Measurements from ENCODE around the gene GJA1. TPM values are rescaled to one million over a fixed set of nuclear protein-coding genes. Genes with fewer than 3 reads are reported as not detected.

Gene GJA1

DNA sequence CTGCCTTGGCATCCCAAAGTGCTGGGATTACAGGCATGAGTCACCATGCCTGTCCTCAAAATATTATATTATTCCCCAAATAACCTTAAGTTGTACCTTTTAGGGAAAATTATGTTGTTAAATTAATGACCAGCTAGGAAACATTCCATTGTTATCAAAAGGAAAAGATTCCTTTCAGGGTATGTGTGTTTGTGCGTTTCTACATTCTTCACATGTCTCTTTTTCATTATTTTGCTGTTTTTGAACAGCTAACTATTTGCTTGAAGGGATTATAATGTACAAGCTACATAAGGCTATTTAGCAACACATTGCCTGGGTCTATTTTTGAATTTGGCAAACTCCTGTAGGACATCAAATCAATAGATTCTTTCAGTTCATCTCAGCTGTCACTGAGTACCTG is 57.1 kb downstream of the GJA1 start:
- no peak overlapping the region for H3K18ac ChIP-seq (ENCODE audit: low read depth in 1 of 2, low read length in 2 of 2)
- H3K4me3 ChIP-seq (ENCODE audit: insufficient read depth in 1 of 2, low read depth in 1 of 2, low read length in 2 of 2) = no peak overlapping the region
- no peak overlapping the region for H3K4me2 ChIP-seq (ENCODE audit: low read length, poor library complexity, severe bottlenecking)
- H2AFZ ChIP-seq (ENCODE audit: low read depth, low read length) = no peak overlapping the region
- WGBS = no CpG with 5 or more reads among the region's 1 CpG
- H2BK120ac ChIP-seq (ENCODE audit: low read depth, low read length) = no peak overlapping the region
- H4K91ac ChIP-seq (ENCODE audit: low read length) = no peak overlapping the region
- H3K27ac ChIP-seq (ENCODE audit: low read length, poor library complexity, severe bottlenecking) = no peak overlapping the region
- no peaks in the 10 kb centered on the region for H3K4me1 ChIP-seq (ENCODE audit: control insufficient read depth, insufficient read depth, low read depth, low read length)
- no peak overlapping the region for H4K8ac ChIP-seq (ENCODE audit: low read length)
- no peak overlapping the region for H2BK5ac ChIP-seq (ENCODE audit: low read depth, low read length, poor library complexity, severe bottlenecking)
- H2AK5ac ChIP-seq (ENCODE audit: low read length, severe bottlenecking) = no peak overlapping the region
- no peak overlapping the region for H3K9ac ChIP-seq (ENCODE audit: low read length)
- H3K14ac ChIP-seq (ENCODE audit: low read length in 2 of 2) = no peak overlapping the region
- H3K4ac ChIP-seq (ENCODE audit: low read depth in 1 of 2, low read length in 2 of 2) = no peak overlapping the region
- H3K9me3 ChIP-seq (ENCODE audit: control insufficient read depth, low read length) = no peaks in the 10 kb centered on the region
- H2BK12ac ChIP-seq (ENCODE audit: low read length in 2 of 2) = no peak overlapping the region
- no peak overlapping the region for H2BK15ac ChIP-seq (ENCODE audit: low read depth, poor library complexity, severe bottlenecking)
- no peaks in the 10 kb centered on the region for H3K27me3 ChIP-seq (ENCODE audit: control insufficient read depth in 1 of 2, insufficient read depth in 1 of 2, low read length in 2 of 2)
- H3K36me3 ChIP-seq (ENCODE audit: control insufficient read depth in 1 of 2, insufficient read depth in 2 of 2, low read depth in 1 of 2, low read length in 2 of 2) = no peaks in the 10 kb centered on the region
- H3K79me1 ChIP-seq (replicated peaks; ENCODE audit: low read length, poor library complexity, severe bottlenecking) = no peaks in the 10 kb centered on the region
- H3K23ac ChIP-seq (ENCODE audit: low read length in 2 of 2) = no peak overlapping the region
- no peak for DNase-seq

DNA sequence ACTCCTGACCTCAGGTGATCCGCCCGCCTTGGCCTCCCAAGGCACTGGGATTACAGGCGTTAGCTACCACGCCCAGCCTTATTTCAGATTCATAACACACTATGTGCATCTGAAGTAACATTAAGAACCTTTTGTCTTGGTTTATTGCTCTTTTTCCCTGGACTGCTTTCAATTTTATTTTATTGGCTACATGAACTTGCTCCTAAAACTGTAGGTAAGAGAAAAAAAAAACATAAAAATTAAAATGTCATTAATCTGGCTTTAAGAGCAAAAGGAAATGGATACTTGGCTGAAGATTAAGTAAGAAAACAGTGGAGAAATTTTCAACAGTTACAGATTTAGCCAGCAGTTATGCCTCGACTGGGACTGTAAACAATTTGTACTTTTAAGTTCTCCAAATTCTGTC is 62.5 kb downstream of the GJA1 start:
- H3K79me1 ChIP-seq (replicated peaks; ENCODE audit: low read length, poor library complexity, severe bottlenecking) = no peaks in the 10 kb centered on the region

DNA sequence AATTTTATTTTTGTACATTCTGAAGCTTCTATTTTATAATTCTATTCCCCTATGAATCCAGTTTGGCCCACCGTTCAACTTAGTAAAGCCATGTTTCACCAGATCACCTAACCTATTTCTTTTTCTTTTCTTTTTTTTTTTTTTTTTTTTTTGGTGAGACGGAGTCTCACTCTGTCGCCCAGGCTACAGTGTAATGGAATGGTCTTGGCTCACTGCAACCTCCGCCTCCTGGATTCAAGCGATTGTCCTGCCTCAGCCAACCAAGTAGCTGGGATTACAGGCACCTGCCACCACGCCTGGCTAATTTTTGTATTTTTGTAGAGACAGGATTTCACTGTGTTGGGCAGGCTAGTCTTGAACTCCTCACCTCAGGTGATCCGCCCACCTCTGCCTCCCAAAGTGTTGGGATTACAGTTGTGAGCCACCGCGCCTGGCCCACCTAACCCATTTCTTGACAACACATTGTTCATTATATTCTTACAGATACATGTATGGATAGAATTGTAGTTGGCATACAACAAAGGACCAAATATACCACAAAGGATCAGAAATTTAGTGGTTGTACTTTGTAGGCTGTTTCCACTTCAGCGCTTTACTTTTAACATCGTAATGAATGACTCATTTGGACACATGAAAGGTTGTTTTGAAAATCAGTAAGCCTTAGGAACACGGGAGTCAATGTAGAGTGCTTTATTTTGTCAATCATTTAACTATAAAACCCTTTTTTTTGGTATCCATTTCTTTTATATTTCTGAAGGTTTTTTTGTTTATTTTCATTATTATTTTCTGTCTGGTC is 63.2 kb downstream of the GJA1 start:
- Histone ChIP-seq H3K4me1 (ENCODE audit: control insufficient read depth, insufficient read depth, low read depth, low read length) (peaks cover 3% of the 10 kb centered on the region), H3K14ac (ENCODE audit: low read length in 2 of 2) (no peak overlapping the region), H3K23ac (ENCODE audit: low read length in 2 of 2) (no peak overlapping the region), H3K4me3 (ENCODE audit: insufficient read depth in 1 of 2, low read depth in 1 of 2, low read length in 2 of 2) (no peak overlapping the region), H2AK5ac (ENCODE audit: low read length, severe bottlenecking) (no peak overlapping the region), H3K9me3 (ENCODE audit: control insufficient read depth, low read length) (no peaks in the 10 kb centered on the region), H2AFZ (ENCODE audit: low read depth, low read length) (no peak overlapping the region), H2BK120ac (ENCODE audit: low read depth, low read length) (no peak overlapping the region), H4K8ac (ENCODE audit: low read length) (no peak overlapping the region), H3K79me1 (replicated peaks; ENCODE audit: low read length, poor library complexity, severe bottlenecking) (no peaks in the 10 kb centered on the region), H2BK15ac (ENCODE audit: low read depth, poor library complexity, severe bottlenecking) (no peak overlapping the region), H3K18ac (ENCODE audit: low read depth in 1 of 2, low read length in 2 of 2) (no peak overlapping the region), H3K36me3 (ENCODE audit: control insufficient read depth in 1 of 2, insufficient read depth in 2 of 2, low read depth in 1 of 2, low read length in 2 of 2) (no peaks in the 10 kb centered on the region), H4K91ac (ENCODE audit: low read length) (no peak overlapping the region), H3K4ac (ENCODE audit: low read depth in 1 of 2, low read length in 2 of 2) (no peak overlapping the region), H3K9ac (ENCODE audit: low read length) (no peak overlapping the region), H3K27me3 (ENCODE audit: control insufficient read depth in 1 of 2, insufficient read depth in 1 of 2, low read length in 2 of 2) (no peaks in the 10 kb centered on the region), H3K4me2 (ENCODE audit: low read length, poor library complexity, severe bottlenecking) (no peak overlapping the region), H3K27ac (ENCODE audit: low read length, poor library complexity, severe bottlenecking) (no peak overlapping the region), H2BK5ac (ENCODE audit: low read depth, low read length, poor library complexity, severe bottlenecking) (no peak overlapping the region), H2BK12ac (ENCODE audit: low read length in 2 of 2) (peak overlapping the region in 1 of 2 experiments; percentile 15)
- peak; percentile 35 for DNase-seq
- WGBS = 87% methylated on average over 7 of the region's 12 CpGs

More for the DNA sequence above, 62.5 kb downstream of the GJA1 start:
- Histone ChIP-seq H3K9ac (ENCODE audit: low read length) (no peak overlapping the region), H3K4me2 (ENCODE audit: low read length, poor library complexity, severe bottlenecking) (no peak overlapping the region), H3K18ac (ENCODE audit: low read depth in 1 of 2, low read length in 2 of 2) (peak overlapping the region in 1 of 2 experiments; percentile 43), H2BK120ac (ENCODE audit: low read depth, low read length) (no peak overlapping the region), H3K4me3 (ENCODE audit: insufficient read depth in 1 of 2, low read depth in 1 of 2, low read length in 2 of 2) (no peak overlapping the region), H2BK12ac (ENCODE audit: low read length in 2 of 2) (peak overlapping the region in 1 of 2 experiments; percentile 39), H3K4ac (ENCODE audit: low read depth in 1 of 2, low read length in 2 of 2) (peak overlapping the region in 1 of 2 experiments; percentile 16), H3K9me3 (ENCODE audit: control insufficient read depth, low read length) (no peaks in the 10 kb centered on the region), H3K23ac (ENCODE audit: low read length in 2 of 2) (no peak overlapping the region), H3K27ac (ENCODE audit: low read length, poor library complexity, severe bottlenecking) (no peak overlapping the region), H3K4me1 (ENCODE audit: control insufficient read depth, insufficient read depth, low read depth, low read length) (peaks cover 3% of the 10 kb centered on the region), H2AK5ac (ENCODE audit: low read length, severe bottlenecking) (no peak overlapping the region), H3K36me3 (ENCODE audit: control insufficient read depth in 1 of 2, insufficient read depth in 2 of 2, low read depth in 1 of 2, low read length in 2 of 2) (no peaks in the 10 kb centered on the region), H2BK5ac (ENCODE audit: low read depth, low read length, poor library complexity, severe bottlenecking) (no peak overlapping the region), H3K14ac (ENCODE audit: low read length in 2 of 2) (no peak overlapping the region), H4K91ac (ENCODE audit: low read length) (no peak overlapping the region), H4K8ac (ENCODE audit: low read length) (no peak overlapping the region), H2BK15ac (ENCODE audit: low read depth, poor library complexity, severe bottlenecking) (no peak overlapping the region), H2AFZ (ENCODE audit: low read depth, low read length) (no peak overlapping the region), H3K27me3 (ENCODE audit: control insufficient read depth in 1 of 2, insufficient read depth in 1 of 2, low read length in 2 of 2) (no peaks in the 10 kb centered on the region)
- DNase-seq = no peak
- 81% methylated on average over 4 of the region's 5 CpGs for WGBS

Small RNA genes within 50 kb of the gene (small RNA-seq; reads per million reads assigned to genes)
- gene RNU4-35P (ENCODE audit: low read depth) = not detected

Measured in mesenchymal stem cell (in vitro differentiated cells and primary cell).